Glomerular visceral epithelial cell (primary cell): ENCODE data around the gene YBX3.

Experiments used
- DNase-seq: peaks from one replicate; pipeline ENCODE4 v3.0.0-alpha.2; 2016; ENCODE audit errors: extremely low spot score

The YBX3 gene

DNA sequence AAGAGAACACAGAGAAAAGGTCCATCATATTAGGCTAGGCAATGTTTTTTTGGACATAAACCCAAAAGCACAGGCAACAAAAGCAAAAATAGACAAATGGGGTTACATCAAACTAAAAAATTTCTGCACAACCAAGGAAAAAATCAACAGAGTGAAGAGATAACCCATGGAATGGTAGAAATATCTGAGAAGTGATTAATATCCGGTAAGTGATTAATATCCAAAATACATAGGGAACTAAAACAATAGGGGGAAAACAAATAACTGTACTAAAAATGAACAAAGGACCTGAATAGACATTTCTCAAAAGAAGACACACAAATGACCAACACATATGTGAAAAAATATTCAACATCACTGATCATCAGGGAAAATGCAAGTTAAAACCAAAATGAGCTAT lies 53.6 kb downstream of the YBX3 start:
- DNase-seq = no peak

DNA sequence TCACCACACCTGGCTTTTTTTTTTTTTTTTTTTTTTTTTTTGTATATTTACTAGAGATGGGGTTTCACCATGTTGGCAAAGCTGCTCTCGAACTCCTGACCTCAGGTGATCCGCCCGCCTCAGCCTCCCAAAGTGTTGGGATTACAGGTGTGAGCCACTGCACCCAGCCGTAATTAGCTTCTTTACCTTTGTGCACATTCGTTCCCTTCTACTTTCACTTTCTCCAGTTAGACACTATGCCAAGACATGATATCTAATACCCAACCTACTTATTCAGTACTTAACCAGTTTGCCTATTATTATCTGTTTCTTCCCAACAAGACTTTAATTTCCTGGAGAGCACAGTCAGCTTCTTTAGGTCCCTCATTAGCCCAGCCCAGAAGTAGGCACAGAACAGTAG lies 54.6 kb downstream of the YBX3 start:
- no peak for DNase-seq

GRCh38 chr12:10667581-10667980 lies 55.5 kb downstream of the YBX3 start:
- DNase-seq = no peak

DNA sequence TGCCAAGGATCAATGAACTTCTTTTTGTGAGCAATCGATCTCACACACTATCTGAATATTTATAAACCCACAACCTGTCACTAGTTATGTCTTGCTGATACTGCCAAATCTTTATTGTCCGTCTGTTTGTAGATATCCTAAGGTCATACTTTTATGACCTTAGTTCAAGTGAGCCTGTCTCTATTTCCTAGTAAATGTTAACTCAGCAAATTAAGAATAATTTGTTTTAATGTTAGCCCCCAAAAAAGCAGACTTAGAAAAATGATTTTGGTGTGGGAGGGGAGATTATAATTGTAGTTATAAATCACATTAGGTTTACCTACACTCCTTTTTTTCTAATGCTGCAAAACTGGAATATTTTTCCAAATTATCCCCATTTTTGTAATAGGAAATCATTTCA lies 58.6 kb downstream of the YBX3 start:
- DNase-seq = no peak

GRCh38 chr12:10663869-10664268 lies 59.3 kb downstream of the YBX3 start:
- DNase-seq = no peak

DNA sequence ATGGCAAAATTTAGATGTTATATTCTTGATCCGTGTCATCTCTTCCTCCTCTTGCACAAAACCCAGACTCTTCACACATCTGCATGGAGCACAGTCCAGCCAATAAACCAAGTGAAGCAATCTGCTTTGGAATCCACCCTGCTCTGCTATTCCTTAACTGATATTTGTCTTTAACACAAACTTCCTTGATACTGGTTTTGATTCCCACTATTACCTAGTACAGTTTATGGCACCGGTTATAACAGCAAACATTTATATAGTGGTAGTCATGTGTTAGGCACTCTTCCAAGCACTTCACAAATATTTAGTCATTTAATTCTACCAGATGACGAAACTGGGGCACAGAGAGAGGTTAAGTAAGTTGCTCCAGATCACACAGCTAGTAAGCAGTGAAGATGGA lies 61.8 kb downstream of the YBX3 start:
- no peak for DNase-seq

- DNase-seq = no peak
Observed at GRCh38 chr12:10654003-10654402, 69.1 kb downstream of the YBX3 start.

- no peak for DNase-seq
Observed at GRCh38 chr12:10652192-10652591, 70.9 kb downstream of the YBX3 start.
